ENCODE measurements around the gene GRB7.
"Not testable (repeated sequence)": the region's sequence is repeated elsewhere in the genome, so short reads cannot be mapped to it uniquely, and the experiment has no call there.

Gene GRB7

DNA sequence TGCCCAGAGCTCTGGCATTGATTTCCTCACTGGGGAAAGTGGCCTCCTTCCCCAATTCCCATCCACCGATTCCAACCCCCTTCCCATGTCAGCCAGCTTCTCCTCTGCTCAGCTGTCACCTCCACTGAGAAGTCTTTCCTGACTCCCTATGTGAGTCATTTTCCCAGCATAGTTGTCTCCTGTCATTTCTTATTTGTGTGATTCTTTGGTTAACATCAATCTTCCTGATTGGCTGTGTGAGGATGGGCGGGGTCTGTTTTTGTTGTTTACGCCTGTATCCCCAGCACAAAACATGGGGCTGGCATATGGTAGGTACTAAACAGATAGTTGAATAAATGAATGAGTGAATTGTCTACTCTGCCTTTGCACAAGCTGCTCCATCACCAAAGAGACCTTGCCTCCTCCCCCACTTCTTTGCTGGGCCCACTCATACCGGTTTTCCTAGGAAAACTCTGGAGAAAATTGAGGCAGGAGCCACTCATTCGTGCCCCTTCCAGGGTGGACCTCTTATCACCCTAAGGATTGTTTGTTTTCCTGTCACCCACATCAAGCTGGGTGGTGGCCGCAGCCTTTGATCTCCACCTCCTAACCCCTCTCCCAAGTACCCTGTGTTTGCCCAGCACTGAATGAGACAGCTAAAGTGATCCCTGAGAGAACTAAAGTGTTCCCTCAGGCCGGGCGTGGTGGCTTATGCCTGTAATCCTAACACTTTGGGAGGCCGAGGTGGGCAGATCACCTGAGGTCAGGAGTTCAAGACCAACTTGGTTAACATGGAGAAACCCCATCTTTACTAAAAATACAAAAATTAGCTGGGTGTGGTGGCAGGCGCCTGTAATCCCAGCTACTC, 1.2 kb upstream of the GRB7 start:
- DNase-seq (ENCODE audit: low spot score): no peak

DNA sequence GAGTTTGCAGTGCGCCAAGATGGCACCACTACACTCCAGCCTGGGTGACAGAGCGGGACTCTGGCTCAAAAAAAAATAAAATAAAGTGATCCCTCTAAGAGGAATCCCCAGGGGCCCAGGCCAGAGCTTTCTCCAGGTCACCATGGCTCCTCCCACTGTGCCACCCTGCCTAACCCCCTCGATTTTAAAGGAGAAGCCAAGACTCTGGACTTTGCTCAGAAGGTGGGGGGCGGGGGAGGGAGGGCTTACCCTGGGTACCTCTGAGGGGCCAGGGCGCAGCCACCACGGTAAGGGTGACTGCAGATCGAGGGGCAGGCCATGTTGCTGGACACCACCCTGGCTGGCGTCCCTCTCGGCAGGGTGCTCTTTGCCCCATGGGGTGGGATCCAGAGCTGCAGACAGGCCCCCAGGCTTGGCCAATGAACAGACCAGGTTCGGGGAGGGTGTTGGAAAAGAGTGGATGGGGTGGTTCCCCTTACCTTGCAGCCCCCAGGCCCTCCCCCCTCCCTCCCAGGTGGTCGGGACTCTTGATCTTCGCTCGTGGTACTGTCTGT, 455 bp upstream of the GRB7 start:
- DNase-seq (ENCODE audit: low spot score): no peak

DNA sequence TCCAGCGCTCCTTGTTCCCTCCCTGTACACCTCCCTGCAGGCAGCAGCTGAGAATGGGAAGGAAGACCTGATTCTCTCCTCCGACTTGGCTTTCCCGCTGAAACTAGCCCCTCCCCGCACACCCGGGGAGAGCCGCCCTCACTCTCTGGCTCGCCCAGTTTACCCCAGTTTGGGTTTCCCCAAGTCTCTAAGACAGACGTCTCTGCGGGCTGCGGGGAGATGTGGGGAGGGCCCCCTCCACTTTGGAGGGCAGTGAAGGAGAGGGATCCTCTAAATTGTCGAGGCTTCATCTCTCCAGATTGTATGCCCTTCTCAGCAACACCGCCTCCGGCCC, 797 bp downstream of the GRB7 start:
- DNase-seq (ENCODE audit: low spot score): no peak

DNA sequence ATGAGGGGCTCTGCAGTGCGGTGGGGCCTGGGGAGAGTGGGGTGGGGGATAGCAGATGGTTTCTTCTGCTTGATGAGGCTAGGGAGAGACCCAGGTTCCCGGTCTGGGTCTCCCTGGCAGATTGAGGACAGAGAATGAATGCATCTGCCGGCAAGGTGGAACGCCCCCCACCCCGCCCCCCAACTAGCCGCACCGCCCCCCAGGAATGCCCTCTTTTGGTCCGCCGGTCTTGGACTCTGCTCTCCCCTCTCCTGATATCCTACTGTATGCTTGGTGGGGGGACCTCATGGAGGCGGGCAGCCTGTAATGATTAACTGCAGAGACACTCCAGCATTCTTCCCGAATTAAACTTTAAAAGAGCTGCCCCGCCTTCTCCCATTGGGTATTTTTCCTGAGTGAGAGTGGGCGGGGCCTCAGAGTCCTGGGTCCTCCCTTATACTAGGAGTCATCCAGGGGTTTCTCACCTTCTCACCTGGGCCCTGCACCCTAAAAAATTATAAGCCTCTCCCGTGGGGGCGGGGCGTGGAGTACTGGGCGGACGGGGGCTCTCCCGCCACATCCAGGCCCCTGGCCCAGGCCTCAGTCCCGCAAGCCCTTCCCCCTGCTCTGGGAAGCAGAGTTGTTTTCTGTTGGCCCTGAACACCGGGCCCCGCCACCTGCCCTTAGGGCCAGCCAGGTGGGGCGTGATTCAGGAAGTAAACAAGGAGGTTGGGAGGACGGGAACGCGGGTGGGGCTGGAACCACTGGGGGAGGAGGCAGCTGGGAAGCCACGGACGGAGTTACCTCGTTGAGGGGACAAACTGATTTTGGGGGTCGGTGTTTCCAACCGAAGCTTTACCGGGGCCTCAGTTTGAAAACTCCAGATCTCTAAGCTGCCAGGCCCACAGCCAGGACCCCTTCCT, 1.5 kb downstream of the GRB7 start:
- no peak for DNase-seq (ENCODE audit: low spot score)

DNA sequence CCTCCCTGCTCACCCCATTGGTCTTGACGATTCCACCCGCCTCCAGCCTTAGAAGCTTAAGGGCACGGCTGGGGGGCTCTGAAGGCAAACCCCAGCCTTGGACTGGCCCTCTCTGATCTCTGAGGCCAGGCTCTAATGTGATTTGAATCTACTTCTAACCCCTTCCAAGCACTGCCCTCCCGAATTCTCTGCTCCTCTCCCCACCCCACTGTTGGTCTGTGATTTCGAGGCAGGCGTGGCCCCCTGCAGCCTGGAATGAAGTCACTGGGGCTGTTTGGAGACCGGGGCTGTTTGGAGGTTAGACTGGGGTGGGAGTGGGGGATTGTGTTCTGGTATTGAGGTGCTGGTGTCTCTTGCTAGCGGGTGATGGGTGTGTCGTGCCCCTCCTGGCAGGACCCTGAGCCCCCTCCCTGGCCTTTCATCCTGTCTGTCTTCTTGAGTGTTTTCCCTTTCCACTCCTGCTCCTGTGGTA, 2.2 kb downstream of the GRB7 start:
- no peak for DNase-seq (ENCODE audit: low spot score)

DNA sequence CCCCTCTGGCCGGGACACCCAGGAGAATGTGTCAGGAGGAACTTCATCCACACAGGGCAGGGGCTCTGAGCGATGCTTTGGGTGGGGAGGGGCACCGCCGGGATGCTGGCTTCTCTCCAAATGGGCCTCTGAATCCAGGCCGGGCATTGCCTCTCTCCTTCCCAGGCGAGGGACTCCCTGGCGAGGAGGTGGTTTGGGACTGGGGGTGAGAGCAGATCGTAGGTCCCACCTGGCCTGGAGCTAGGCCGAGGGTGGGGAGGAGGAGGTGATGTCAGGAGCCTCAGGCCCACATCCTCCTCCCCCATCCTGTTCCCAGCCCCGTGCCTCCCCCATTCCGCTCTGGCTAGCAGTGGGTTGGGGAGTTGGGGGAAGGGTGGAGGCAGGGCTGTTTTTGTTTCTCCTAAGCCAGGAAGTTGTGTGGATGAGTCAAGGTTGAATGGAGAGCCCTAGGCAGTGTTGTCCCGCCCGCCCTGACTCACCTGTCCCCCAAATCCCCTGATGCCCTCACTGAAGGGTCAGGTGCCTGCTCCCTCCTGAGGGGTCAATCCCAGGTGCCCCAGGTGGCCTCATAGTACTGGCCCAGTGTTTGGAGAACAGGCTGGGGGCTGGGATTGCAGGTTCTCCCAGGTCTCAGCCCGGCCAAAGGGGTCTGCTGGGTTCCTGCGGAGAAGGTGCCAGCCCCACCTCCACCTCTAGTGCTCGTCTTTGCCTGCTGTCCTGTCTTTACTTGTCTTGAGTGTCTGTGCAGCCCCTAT, 2.8 kb downstream of the GRB7 start:
- no peak for DNase-seq (ENCODE audit: low spot score)

DNA sequence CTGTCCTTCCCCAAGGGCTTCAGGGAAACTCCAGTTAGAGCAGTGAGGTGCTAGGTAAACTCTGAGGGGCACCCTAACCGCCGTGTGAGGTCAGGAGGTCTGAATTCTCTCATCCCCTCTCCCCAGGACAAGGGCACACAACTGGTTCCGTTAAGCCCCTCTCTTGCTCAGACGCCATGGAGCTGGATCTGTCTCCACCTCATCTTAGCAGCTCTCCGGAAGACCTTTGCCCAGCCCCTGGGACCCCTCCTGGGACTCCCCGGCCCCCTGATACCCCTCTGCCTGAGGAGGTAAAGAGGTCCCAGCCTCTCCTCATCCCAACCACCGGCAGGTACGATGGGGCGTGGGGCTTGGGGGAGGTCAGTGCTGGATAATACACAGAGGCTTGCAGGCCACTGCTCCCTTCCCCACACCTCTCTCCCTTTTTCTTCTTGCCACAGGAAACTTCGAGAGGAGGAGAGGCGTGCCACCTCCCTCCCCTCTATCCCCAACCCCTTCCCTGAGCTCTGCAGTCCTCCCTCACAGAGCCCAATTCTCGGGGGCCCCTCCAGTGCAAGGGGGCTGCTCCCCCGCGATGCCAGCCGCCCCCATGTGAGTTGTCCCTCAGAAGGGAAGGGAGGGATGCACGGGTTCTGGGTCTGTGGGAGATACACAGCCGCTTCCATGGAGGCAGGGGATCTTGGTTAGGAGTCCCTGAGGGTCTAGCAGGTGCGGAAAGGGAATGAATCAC, 4.6 kb downstream of the GRB7 start:
- DNase-seq (ENCODE audit: low spot score): no peak

DNA sequence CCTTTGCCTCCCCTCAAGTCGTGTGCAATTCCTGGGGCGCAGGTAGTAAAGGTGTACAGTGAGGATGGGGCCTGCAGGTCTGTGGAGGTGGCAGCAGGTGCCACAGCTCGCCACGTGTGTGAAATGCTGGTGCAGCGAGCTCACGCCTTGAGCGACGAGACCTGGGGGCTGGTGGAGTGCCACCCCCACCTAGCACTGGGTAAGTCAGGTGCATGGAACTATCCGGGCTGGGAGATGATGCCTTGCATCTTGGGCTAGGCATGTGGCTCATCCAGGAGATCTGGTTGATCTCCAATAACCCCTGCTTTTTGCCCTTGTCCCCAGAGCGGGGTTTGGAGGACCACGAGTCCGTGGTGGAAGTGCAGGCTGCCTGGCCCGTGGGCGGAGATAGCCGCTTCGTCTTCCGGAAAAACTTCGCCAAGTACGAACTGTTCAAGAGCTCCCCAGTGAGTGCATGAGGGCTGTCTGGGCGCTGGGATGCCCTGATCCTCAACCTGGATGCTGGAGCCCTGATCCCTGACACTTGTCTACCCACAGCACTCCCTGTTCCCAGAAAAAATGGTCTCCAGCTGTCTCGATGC, 5.2 kb downstream of the GRB7 start:
- DNase-seq (ENCODE audit: low spot score): no peak

DNA sequence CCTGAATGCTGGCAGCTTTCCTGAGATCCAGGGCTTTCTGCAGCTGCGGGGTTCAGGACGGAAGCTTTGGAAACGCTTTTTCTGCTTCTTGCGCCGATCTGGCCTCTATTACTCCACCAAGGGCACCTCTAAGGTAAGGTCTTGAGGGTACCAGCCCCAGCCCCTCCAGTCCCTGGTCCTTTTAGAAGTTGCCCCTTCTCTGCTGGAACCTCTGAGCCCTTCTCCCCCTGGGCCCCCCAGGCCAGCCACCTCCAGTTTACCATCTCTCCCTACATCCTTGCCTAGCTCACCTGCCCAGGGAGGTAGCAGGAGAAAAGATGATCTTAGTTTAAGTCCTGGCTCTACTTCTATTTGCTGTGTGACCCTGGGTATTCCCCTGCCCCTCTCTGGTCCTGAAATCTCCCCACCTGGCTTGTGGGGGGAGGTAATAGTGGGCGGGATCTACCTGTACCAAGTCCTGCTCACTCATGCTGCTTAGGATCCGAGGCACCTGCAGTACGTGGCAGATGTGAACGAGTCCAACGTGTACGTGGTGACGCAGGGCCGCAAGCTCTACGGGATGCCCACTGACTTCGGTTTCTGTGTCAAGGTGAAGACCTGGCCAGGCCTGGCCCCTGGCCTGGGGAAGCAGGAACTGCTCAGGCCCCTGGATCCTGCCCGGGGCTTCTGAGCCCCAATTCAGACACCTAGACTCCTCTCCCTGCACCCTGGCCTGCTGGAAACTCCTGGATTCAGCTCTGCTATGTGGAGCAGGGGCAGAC, 6.5 kb downstream of the GRB7 start:
- DNase-seq (ENCODE audit: low spot score): no peak

DNA sequence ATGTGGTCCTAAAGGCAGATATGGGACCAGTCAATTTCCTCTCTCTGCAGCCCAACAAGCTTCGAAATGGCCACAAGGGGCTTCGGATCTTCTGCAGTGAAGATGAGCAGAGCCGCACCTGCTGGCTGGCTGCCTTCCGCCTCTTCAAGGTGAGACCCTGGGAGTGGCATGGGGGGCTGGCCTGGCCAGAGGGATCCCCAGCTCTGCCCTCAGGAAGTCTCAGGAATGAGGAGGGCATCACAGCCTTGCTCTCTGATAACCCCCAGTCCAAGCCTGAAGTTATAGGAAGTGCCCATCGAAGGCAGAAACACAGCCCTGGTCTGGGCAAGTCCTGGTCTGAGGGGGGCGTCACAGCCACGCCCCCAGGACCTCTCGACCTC, 7.1 kb downstream of the GRB7 start:
- no peak for DNase-seq (ENCODE audit: low spot score)

DNA sequence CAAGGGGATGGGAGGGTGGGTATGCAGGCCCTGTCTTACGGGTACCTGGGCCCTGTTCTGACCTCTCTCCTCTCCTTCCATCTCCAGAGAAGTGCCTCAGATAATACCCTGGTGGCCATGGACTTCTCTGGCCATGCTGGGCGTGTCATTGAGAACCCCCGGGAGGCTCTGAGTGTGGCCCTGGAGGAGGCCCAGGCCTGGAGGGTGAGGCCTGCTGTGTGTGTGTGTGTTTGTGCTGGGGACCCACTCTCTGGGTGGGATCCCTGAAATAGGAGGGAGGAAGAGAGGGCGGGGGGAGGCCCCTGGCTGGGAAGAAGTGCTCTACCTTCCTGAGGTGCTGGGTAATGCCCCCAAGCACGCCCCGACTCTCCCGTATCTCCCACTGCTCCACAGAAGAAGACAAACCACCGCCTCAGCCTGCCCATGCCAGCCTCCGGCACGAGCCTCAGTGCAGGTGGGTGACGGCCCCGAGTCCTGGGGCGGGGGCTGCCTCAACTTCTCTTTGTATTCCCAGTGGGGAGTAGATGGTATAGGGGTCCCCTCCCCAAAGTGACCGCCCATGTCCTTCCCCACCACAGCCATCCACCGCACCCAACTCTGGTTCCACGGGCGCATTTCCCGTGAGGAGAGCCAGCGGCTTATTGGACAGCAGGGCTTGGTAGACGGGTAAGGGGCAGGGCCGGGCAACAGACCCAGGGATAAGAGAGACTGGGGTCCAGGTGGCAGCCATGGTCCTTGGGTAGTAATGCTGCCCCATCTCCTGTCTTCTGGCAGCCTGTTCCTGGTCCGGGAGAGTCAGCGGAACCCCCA, 7.8 kb downstream of the GRB7 start:
- DNase-seq (ENCODE audit: low spot score): no peak

DNA sequence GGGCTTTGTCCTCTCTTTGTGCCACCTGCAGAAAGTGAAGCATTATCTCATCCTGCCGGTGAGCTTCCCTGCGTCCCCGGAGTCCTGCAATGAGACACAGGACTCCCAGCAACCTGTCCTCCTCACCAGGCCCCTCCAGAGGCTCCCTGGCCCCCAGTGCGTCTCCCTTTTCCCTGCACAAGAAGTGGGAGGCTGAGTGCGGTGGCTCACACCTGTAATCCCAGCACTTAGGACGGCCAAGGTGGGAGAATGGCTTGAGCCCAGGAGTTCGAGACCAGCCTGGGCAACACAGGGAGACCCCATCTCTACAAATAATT, 8.4 kb downstream of the GRB7 start:
- DNase-seq (ENCODE audit: low spot score): no peak

DNA sequence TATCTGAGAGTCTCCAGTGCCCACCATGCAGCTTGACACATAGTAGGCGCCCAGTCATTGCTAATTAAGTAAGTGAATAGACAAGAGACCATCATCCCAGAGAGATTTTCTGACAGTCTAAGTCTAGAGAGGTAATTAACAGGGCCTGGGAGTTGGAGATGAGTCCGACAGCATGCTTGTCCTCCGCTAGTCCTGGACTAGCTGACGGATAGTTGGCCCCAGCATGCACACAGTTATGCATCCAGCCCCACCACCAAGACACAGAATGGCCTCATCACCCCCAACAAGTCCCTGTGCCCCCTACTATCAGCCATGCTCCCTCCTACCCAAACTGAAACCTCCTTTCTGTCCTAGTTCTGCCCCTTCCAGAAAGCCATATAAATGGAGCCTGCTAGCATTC, 10.0 kb downstream of the GRB7 start:
- DNase-seq (ENCODE audit: low spot score): no peak

DNA sequence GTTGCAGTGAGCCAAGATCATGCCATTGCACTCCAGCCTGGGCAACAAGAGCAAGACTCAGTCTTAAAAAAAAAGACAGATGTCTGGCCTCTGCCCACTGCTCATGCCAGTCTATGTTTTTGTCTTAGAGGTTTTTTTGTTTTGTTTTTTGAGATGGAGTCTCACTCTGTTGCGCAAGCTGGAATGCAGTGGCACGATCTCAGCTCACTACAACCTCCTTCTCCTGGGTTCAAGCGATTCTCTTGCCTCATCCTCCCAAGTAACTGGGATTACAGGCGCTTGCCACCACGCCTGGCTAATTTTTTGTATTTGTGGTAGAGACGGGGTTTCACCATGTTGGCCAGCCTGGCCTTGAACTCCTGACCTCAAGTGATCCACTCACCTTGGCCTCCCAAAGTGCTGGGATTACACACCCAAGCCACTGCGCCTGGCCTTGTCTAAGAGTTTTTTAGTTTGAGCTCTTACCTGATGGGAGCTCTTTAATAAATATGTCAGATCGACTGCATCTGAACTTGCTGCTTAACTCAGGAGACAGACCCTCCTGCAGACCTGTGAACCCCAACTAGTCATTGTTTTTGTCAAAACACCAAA, 10.8 kb downstream of the GRB7 start:
- not testable (repeated sequence) for DNase-seq (ENCODE audit: low spot score)

DNA sequence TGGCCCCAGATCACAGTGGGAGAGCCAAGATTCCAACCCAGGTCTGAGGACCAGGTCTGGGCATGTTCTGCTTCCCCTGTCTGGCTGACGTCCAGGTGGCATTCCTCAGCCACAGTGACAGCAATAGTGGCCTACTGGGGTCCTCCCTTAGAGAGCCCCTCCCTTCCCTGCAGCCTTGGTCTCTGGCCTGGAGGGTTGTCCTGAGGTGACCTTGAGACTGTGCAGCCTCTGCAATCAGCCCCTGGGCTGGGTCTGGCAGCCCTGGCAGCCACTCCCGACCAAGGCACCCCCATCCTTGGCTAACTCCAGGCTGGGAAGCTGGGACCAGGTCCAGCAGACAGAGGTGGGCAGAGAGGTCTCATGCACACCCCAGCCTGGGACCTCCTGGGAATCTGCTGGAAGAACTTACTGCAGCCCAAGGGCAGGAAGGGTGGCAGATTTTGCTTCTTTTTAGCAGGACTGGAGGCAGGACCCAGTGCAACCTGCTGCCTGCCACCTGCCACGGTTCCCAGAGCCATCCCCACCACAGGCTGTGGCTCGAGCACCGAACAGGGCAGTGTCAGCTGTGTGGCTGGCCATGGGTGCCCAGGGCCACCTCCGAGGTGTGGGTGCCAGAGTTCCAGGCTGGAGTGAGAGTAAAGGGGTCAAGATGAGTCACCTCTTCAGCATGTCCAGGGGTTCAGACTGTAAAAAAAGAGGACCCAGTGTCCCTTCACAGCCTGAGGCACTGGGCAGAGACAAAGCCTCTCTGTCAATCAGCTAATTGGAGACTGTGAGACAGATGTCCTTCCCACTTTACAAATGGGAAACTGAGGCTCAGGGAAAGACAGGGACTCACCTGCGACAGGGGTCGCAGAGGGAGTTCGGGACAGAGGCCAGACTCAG, 12.6 kb downstream of the GRB7 start:
- no peak for DNase-seq (ENCODE audit: low spot score)

DNA sequence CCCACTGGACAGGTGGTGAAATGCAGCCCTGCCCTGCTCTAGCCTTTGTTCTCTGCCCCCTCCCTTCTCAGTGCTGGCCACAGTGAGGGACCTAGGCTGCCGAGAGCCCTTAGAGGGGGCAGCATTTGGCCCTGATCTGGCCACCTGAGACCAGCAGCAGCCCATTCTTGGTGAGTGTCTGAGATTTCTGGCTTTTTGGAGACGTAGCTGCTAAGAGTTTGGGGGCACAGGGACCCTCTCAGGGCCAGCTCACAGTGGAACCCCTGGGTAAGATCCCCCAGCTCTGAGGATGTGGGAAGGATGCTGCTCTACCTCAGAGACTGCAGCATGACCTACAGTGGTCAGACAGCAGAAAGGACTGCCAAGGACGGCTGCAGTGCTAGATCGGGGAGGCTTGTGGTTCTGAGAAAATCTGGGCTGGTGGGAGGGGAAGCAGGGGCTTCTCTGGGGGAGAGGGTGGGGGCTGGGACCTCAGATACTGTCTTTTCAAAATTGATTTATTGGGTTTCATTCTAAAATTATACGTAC, 13.3 kb downstream of the GRB7 start:
- no peak for DNase-seq (ENCODE audit: low spot score)

DNA sequence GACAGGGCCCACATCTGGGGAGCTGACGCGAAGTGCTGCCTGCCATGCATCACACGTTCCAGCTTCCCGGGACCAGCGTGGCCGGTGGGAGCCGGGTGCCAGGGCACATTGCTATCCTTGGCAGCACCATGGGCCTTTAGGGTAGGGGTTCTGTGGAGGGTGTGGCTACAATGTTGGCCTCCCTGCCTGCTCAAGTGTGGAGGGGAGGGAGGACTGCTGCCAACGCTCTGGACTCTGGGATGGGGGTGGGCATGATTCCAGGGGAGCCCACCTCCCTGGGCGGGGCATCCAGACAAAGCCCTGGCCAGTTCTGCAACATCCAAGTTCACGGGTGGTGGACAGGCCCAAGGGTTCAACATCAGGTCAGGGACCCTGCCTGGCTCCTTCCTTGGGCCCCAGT, 13.9 kb downstream of the GRB7 start:
- no peak for DNase-seq (ENCODE audit: low spot score)

Data from putamen (tissue), 1 donor.